Testis (tissue), 3 donors: Measurements from ENCODE around the gene PNCK. TPM values are rescaled to one million over a fixed set of nuclear protein-coding genes. Genes with fewer than 3 reads are reported as not detected.

Experiments
- DNase-seq: peaks from one replicate; pipeline ENCODE4 v3.0.0-alpha.2; 2019
- H3K27ac ChIP-seq, 2 donors: fragments of 200-600 bp; sonication (generic); one replicate each; pipeline ENCODE4 v1.5.1; 2019
- H3K27me3 ChIP-seq: fragments of 200-600 bp; sonication (generic); one replicate; pipeline ENCODE4 v1.5.1; 2019
- H3K36me3 ChIP-seq: fragments of 200-600 bp; sonication (generic); one replicate; pipeline ENCODE4 v1.5.1; 2017; ENCODE audit warnings: low read depth; ENCODE audit errors: missing control alignments
- H3K4me1 ChIP-seq: fragments of 200-600 bp; sonication (generic); one replicate; pipeline ENCODE4 v1.5.1; 2019
- H3K4me3 ChIP-seq, 2 donors: fragments of 200-600 bp; sonication (generic); one replicate each; pipeline ENCODE4 v1.5.1; 2017 to 2019
- H3K9me3 ChIP-seq: fragments of 200-600 bp; sonication (generic); one replicate; pipeline ENCODE4 v1.5.1; 2017
- CTCF ChIP-seq, 3 experiments: fragments of 450-650 bp in 2 of 3; fragments of 200-600 bp in 1 of 3; sonication (generic) in 1 of 3; IDR thresholded peaks; one replicate each; pipeline ENCODE4 v1.5.1; 2016 to 2019; ENCODE audit warnings: antibody characterized with exemption in 3 of 3, mild to moderate bottlenecking in 2 of 3, moderate library complexity in 1 of 3
- POLR2A ChIP-seq: fragments of 450-650 bp; IDR thresholded peaks from one replicate; pipeline ENCODE4 v1.6.1; 2017; ENCODE audit warnings: antibody characterized with exemption, mild to moderate bottlenecking, moderate library complexity
- WGBS, 2 donors: methylation state at CpG; one replicate each; pipeline ENCODE4 v1.1.5; 2018; 5-methylcytosine and 5-hydroxymethylcytosine counted together
- intact Hi-C: fragments of 100-400 bp; cut with DNase I; formaldehyde crosslinking; loops from one replicate; pipeline ENCODE4 v1.15.1; 2023; ENCODE audit warnings: low total_unique reads
- polyA plus RNA-seq: library from polyadenylated mRNA; stranded (reverse); fragments of 350-450 nt; fragmentation: Illumina TruSeq; extraction: RNeasy Lipid Tissue Mini Kit (QIAGEN cat#74804); gene quantifications from one replicate; pipeline ENCODE4 v1.2.3, GENCODE V29; 2014; ENCODE audit warnings: low read depth, low replicate concordance; ENCODE audit not compliant: insufficient read depth
- total RNA-seq, 2 donors: library from RNA; depleted of rRNA; stranded (reverse); fragments of >200 nt; gene quantifications; one replicate each; pipeline ENCODE4 v1.2.3, GENCODE V29; 2016

The PNCK gene
- total and polyA plus RNA-seq, 3 donors from 2014 or later: 19.9 to 51.5 (median 41.0) TPM

DNA sequence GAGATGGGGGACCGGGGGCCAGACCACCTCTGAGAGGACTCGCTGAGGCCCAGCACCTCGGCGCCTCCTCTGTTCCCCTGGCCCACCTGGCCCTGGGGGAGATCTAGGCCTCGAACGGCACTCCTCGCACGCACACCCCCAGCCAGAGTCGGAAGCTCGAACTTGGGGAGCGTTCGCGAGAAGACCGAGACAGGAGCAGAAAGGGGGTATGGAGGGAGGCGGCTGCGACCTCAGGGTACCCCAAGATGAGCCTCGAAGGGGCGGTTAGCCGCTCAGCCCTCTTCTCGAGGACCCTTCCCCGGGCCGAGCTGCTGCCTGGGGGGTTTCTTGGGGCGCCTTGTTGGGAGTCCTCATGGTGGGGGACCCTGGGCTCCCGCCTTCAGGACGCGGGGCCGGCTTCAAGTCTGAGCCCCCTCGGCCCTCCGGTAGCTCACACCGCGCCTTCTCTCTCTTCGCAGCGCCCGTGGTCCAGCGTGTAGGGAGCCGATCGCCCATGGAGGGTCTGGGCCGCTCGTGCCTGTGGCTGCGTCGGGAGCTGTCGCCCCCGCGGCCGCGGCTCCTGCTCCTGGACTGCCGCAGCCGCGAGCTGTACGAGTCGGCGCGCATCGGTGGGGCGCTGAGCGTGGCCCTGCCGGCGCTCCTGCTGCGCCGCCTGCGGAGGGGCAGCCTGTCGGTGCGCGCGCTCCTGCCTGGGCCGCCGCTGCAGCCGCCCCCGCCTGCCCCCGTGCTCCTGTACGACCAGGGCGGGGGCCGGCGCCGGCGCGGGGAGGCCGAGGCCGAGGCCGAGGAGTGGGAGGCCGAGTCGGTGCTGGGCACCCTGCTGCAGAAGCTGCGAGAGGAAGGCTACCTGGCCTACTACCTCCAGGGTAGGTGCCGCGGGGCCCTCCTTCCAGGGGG is 25.9 kb downstream of the PNCK start:
- Histone ChIP-seq H3K27ac (no peak overlapping the region), H3K4me1 (no peaks in the 10 kb centered on the region), H3K36me3 (no peaks in the 10 kb centered on the region), H3K9me3 (no peaks in the 10 kb centered on the region), H3K4me3 (no peak overlapping the region), H3K27me3 (no peaks in the 10 kb centered on the region)
- DNase-seq: no peak
- TF ChIP-seq CTCF (IDR thresholded peaks at IDR 0.05): no peak
- TF ChIP-seq POLR2A: no peak
- intact Hi-C loops: no loop called here
- 59% methylated on average over 32 of the region's 85 CpGs; no CpG with 5 or more reads in 1 of the 2 donors for WGBS, 2 donors

- no peaks in the 10 kb centered on the region for H3K27me3 ChIP-seq
- no peaks in the 10 kb centered on the region for H3K4me1 ChIP-seq
- no peaks in the 10 kb centered on the region for H3K9me3 ChIP-seq
- no peak within 1 kb of the TSS for H3K4me3 ChIP-seq
- intact Hi-C loops: no loop called here
- H3K36me3 ChIP-seq: no peaks in the 10 kb centered on the region
- WGBS, 2 donors: 6% methylated on average over 20 of the region's 53 CpGs; no CpG with 5 or more reads in 1 of the 2 donors
- peak; percentile 21 for DNase-seq
- no peak within 1 kb of the TSS for H3K27ac ChIP-seq
- no peak for TF ChIP-seq POLR2A
- TF ChIP-seq CTCF (IDR thresholded peaks at IDR 0.05): no peak
These were observed 26.8 kb downstream of the PNCK start, which contains the start of gene DUSP9 for GRCh38 chrX:153646620-153647373. Gene DUSP9, plus strand, starts transcription at chrX:153647203. Its CDS starts 751 bp downstream, at chrX:153647954.

DNA sequence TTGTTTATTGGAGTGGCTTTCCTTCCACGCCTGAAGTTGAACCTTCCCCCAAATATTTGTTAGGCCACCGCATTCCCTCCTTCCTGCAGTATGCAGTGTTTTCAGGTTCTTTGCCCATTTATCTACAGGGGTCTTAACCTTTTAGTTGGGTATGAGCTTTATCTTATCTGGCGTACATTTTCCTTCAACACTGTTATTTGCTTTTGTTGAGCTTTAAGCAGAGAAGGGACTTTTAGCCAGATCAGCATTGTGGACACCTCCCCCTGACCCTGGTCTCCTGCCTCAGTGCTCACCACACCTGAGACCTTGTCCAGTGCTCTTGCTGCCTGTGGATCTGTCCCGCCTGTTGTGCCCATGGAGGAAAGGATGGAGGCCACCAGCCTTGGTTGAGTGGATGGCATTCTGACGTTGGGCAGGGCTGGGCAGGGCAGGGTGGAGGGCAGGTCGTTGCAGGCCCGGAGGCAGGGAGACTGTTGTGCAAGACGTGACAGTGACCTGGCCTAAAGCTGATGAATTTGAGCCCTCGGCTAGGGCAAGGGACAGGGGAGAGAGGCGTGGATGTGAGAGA is 27.6 kb downstream of the PNCK start:
- H3K36me3 ChIP-seq: no peaks in the 10 kb centered on the region
- intact Hi-C loops: no loop called here
- H3K27me3 ChIP-seq: no peaks in the 10 kb centered on the region
- 70 to 85% methylated on average over 10 of the region's 10 CpGs for WGBS, 2 donors
- H3K4me3 ChIP-seq: no peak overlapping the region
- no peaks in the 10 kb centered on the region for H3K4me1 ChIP-seq
- no peak for TF ChIP-seq CTCF (IDR thresholded peaks at IDR 0.05)
- TF ChIP-seq POLR2A: no peak
- DNase-seq: no peak
- no peaks in the 10 kb centered on the region for H3K9me3 ChIP-seq
- no peak overlapping the region for H3K27ac ChIP-seq

DNA sequence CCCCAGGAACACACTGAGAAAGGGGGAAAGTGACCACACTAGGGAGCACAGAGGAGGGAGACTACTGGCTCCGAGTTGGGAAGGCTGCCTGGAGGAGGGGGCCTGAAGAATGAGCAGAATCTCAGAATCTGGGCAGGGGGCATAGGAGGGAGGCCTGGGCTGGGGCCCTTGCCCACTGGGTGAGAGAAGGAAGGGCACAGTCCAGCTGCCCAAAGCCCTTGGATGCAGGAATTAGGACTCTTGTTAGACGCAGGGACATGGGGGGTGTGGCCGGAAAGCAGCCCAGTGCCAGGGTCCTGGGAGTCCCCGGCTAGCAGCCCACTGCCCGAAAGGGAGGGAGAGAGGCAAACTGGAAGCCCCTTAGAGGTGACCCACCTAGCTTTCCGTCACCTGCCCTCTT is 28.5 kb downstream of the PNCK start:
- TF ChIP-seq CTCF (IDR thresholded peaks at IDR 0.05) (no peak), POLR2A (no peak)
- Histone ChIP-seq H3K27ac (no peak overlapping the region), H3K4me3 (no peak overlapping the region), H3K27me3 (no peaks in the 10 kb centered on the region), H3K9me3 (no peaks in the 10 kb centered on the region), H3K4me1 (no peaks in the 10 kb centered on the region), H3K36me3 (no peaks in the 10 kb centered on the region)
- intact Hi-C loops: no loop called here
- no peak for DNase-seq
- WGBS, 2 donors: 73 to 86% methylated on average over 1 to 6 of the region's 6 CpGs
